Ovary (tissue), 3 donors: ENCODE measurements around the gene ITGAD.

Experiments used
- POLR2A ChIP-seq: fragments of 450-650 bp; IDR thresholded peaks from one replicate; pipeline ENCODE4 v1.6.1; 2017; ENCODE audit warnings: antibody characterized with exemption, mild to moderate bottlenecking, moderate library complexity
- TF ChIP-seq, protein P1 (sequence below), 3 donors: fragments of 450-650 bp in 2 of 3; fragments of 200-600 bp in 1 of 3; IDR thresholded peaks; one replicate each; pipeline versions ENCODE4 v1.5.1 to v1.8.0; 2016 to 2022; ENCODE audit warnings: antibody characterized with exemption in 3 of 3, mild to moderate bottlenecking in 1 of 3
- donor health status: DM: no; HTN: no; CAD: no.

DNA sequence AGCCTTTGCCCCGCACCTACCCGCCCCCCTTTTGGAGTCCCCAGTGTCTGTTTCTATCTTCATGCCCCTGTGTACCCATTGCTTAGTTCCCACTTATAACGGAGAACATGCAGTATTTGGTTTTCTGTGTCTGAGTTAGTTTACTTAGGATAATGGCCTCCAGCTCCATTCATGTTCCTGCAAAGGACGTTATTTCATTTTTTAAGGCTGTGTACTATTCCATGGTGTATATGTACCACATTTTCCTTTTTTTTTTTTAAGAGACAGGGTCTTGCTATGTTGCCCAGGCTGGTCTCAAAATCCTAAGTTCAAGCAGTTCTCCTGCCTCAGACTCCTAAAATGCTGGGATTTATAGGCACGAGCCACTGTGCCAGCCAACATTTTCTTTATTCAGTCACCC, 74.7 kb downstream of the ITGAD start:
- TF ChIP-seq, protein P1, sequence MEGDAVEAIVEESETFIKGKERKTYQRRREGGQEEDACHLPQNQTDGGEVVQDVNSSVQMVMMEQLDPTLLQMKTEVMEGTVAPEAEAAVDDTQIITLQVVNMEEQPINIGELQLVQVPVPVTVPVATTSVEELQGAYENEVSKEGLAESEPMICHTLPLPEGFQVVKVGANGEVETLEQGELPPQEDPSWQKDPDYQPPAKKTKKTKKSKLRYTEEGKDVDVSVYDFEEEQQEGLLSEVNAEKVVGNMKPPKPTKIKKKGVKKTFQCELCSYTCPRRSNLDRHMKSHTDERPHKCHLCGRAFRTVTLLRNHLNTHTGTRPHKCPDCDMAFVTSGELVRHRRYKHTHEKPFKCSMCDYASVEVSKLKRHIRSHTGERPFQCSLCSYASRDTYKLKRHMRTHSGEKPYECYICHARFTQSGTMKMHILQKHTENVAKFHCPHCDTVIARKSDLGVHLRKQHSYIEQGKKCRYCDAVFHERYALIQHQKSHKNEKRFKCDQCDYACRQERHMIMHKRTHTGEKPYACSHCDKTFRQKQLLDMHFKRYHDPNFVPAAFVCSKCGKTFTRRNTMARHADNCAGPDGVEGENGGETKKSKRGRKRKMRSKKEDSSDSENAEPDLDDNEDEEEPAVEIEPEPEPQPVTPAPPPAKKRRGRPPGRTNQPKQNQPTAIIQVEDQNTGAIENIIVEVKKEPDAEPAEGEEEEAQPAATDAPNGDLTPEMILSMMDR (IDR thresholded peaks at IDR 0.05) = no peak
- TF ChIP-seq POLR2A = no peak
